Cardiac ventricle fibroblast (primary cell): ENCODE measurements around the gene SNCA. TPM values are rescaled to one million over a fixed set of nuclear protein-coding genes. Genes with fewer than 3 reads are reported as not detected.

Experiments
- total RNA-seq: library from RNA; depleted of rRNA; stranded (reverse); fragments of >200 nt; gene quantifications from 2 replicates; pipeline ENCODE4 v1.2.3, GENCODE V29; 2015

The SNCA gene
- total RNA-seq = 0.87 TPM in 1 of 2 replicates, not detected in the other

GRCh38 chr4:89836897-89837384 lies at the start of gene SNCA:
Gene SNCA, minus strand, starts transcription at chr4:89837161. Its CDS starts 1,494 bp downstream, at chr4:89835667.

Other genes starting within 250 kb of the SNCA start
- 0.83 and 1.2 TPM in 2 replicates for gene MMRN1, start 57.7 kb upstream of the SNCA start, total RNA-seq